ENCODE measurements around the gene CTRB1. TPM values are rescaled to one million over a fixed set of nuclear protein-coding genes. Genes with fewer than 3 reads are reported as not detected.
"Not testable (repeated sequence)": the region's sequence is repeated elsewhere in the genome, so short reads cannot be mapped to it uniquely, and the experiment has no call there.

CTRB1 gene
- total RNA-seq, 2 donors from 2014 or later, result 14,932 to 20,352 TPM

DNA sequence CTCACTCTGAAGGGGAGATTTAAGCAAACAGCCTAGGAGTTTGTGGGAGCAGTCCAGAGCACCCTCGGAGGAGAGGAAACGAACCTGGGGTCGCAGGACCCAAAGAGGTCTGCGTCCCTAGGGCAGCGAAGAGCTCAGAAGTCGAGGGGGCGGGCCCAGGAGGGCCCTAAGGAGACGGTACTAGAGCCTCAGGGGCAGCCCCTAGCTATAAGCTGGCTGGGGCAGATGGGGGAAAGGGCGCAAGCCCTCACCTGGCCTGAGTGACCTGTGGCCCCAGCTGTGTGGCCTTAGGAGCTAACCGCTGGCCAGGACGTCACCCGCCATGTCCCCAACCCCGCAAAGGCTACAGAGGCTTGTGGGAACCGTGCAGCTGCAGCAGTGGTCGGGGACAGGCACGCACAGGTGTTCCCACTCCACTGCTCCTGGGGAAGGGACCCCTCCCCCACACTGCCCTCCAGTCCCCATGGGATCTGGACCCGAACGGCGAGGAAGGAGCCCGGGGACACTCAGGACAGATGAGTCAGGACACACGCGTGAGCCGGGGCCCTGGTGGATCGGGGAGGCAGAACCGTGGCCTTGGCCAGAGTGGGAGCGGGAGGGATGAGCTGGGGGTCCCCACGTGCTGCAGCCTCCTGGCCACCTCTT lies 9.8 kb upstream of the CTRB1 start:
- Histone ChIP-seq H3K4me3 (no peak overlapping the region), H3K27ac (peak overlapping the region in 3 of 4 donors; percentile 98 to 100 (median 99)), H3K27me3 (no peaks in the 10 kb centered on the region), H3K4me1 (peaks cover 50% of the 10 kb centered on the region), H3K9me3 (no peaks in the 10 kb centered on the region), H3K36me3 (replicated peaks in 1 of 2; ENCODE audit: insufficient read depth in 1 of 2, low read depth in 2 of 2) (no peaks in the 10 kb centered on the region)
- 74 to 79% methylated on average over 24 to 25 of the region's 27 CpGs for WGBS, 2 donors
- intact Hi-C loops (cut with DNase I), result no loop called here
- DNase-seq, result peak in 3 of 4 donors; percentile 54 to 70 (median 68)
- no peak for ATAC-seq
- TF ChIP-seq POLR2A (IDR thresholded peaks at IDR 0.05) (no peak), CTCF (IDR thresholded peaks at IDR 0.05) (no peak)

DNA sequence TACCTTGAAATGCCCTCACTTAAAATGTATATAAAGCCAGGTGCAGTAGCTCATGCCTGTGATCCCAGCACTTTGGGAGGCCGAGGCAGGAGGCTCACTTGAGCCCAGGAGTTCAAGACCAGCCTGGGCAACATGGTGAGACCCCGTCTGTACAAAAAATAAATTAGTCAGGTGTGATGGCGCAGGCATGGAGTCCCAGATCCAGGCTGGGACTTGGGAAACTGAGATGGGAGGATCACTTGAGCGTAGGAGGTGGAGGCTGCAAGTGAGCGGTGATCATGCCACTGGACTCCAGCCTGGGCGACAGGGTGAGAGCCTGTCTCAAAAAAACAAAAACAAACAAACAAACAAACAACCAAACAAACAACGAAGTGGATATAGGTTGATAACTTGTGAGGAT lies 9.3 kb upstream of the CTRB1 start:
- H3K4me3 ChIP-seq; intact Hi-C loops (cut with DNase I); H3K36me3 ChIP-seq (replicated peaks in 1 of 2; ENCODE audit: insufficient read depth in 1 of 2, low read depth in 2 of 2); H3K27me3 ChIP-seq; H3K9me3 ChIP-seq; ATAC-seq; DNase-seq: not testable (repeated sequence)
- Histone ChIP-seq H3K27ac (peak overlapping the region in 3 of 4 donors; percentile 50 to 100 (median 98)), H3K4me1 (peaks cover 45% of the 10 kb centered on the region)
- WGBS, 2 donors, result 87 to 91% methylated on average over 7 of the region's 7 CpGs

DNA sequence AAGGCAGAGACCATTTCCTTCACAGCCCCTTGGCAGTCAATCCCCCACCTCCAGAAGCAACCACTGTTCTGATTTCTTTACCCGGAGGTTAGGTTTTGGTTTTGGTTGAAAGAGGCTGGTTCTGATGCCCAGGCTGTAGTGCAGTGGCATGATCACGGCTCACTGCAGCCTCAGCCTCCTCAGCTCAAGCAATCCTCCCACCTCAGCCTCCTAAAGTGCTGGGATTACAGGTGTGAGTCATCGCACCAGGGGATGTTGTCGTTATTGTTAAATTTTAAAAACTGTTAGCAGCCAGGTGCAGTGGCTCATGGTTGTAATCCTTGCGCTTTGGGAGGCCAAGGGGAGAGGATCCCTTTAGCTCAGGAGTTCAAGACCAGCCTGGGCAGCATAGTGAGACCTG lies 8.8 kb upstream of the CTRB1 start:
- Histone ChIP-seq H3K4me1 (peaks cover 45% of the 10 kb centered on the region), H3K27ac (peak overlapping the region in 3 of 4 donors; percentile 50 to 98 (median 58)), H3K4me3 (no peak overlapping the region), H3K36me3 (replicated peaks in 1 of 2; ENCODE audit: insufficient read depth in 1 of 2, low read depth in 2 of 2) (no peaks in the 10 kb centered on the region), H3K27me3 (no peaks in the 10 kb centered on the region), H3K9me3 (no peaks in the 10 kb centered on the region)
- ATAC-seq (no peak), DNase-seq (no peak)
- intact Hi-C loops (cut with DNase I), result no loop called here
- no peak for TF ChIP-seq CTCF (IDR thresholded peaks at IDR 0.05)
- no peak for TF ChIP-seq POLR2A (IDR thresholded peaks at IDR 0.05)
- WGBS, 2 donors, result 82 to 89% methylated on average over 4 to 5 of the region's 5 CpGs

- 75 to 88% methylated on average over 10 of the region's 10 CpGs for WGBS, 2 donors
Measured at GRCh38 chr16:75211286-75211685, 7.5 kb upstream of the CTRB1 start.

DNA sequence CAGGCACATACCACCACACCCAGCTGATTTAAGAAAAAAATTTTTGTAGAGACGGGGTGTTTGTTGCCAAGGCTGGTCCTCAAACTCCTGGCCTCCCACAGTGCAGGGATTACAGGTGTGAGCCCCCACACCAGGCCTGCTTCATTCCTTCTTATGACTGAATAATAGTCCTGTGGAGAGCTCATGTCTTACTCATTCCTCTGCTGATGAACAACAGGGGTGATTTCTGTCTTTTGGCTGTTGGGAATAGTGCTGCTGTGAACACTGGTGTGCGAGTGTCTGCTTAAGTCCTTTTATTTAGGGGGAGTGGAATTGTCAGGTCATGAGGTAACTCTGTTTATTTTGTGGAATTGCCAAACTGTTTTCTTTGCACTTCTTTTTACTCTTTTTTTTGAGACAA lies 2.7 kb upstream of the CTRB1 start:
- intact Hi-C loops (cut with DNase I), result no loop called here
- peak; percentile 63 to 74 (median 68) for DNase-seq
- TF ChIP-seq CTCF (IDR thresholded peaks at IDR 0.05) (no peak), POLR2A (IDR thresholded peaks at IDR 0.05) (peak; percentile 66 to 98 (median 95))
- Histone ChIP-seq H3K27ac (peak overlapping the region; percentile 90 to 100 (median 96)), H3K27me3 (no peaks in the 10 kb centered on the region), H3K4me3 (no peak overlapping the region), H3K4me1 (peaks cover 45% of the 10 kb centered on the region), H3K9me3 (no peaks in the 10 kb centered on the region), H3K36me3 (replicated peaks in 1 of 2; ENCODE audit: insufficient read depth in 1 of 2, low read depth in 2 of 2) (no peaks in the 10 kb centered on the region)
- WGBS, 2 donors, result 33 to 45% methylated on average over 2 of the region's 2 CpGs
- peak; percentile 48 for ATAC-seq

More at GRCh38 chr16:75211286-75211685, 7.5 kb upstream of the CTRB1 start:
- H3K27me3 ChIP-seq; DNase-seq; intact Hi-C loops (cut with DNase I); ATAC-seq; H3K36me3 ChIP-seq (replicated peaks in 1 of 2; ENCODE audit: insufficient read depth in 1 of 2, low read depth in 2 of 2); H3K9me3 ChIP-seq; H3K4me3 ChIP-seq: not testable (repeated sequence)
- peaks cover 54% of the 10 kb centered on the region for H3K4me1 ChIP-seq
- H3K27ac ChIP-seq, result peak overlapping the region in 3 of 4 donors; percentile 42 to 58 (median 47)

DNA sequence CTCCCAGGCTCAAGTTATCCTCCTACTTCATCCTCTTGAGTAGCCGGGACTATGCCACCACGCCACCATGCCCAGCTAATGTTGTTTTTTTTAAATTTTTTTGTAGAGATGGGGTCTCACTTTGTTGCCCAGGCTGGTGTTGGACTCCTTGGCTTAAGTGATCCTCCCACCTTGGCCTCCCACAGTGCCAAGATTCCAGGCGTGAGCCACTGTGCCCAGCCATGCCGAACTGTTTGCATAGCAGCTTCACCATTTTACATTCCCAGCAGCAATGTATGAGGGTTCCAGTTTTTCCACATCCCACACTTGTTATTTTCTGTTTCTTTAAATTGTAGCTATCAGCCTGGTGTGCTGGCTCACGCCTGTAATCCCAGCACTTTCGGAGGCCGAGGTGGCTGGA lies 2.2 kb upstream of the CTRB1 start:
- intact Hi-C loops (cut with DNase I), result no loop called here
- H3K27ac ChIP-seq, result peak overlapping the region; percentile 90 to 100 (median 96)
- ATAC-seq (no peak), DNase-seq (peak in 1 of 4 donors; percentile 50)
- no peaks in the 10 kb centered on the region for H3K9me3 ChIP-seq
- H3K36me3 ChIP-seq (replicated peaks in 1 of 2; ENCODE audit: insufficient read depth in 1 of 2, low read depth in 2 of 2), result no peaks in the 10 kb centered on the region
- peaks cover 42% of the 10 kb centered on the region for H3K4me1 ChIP-seq
- H3K27me3 ChIP-seq, result no peaks in the 10 kb centered on the region
- TF ChIP-seq CTCF (IDR thresholded peaks at IDR 0.05), result no peak
- no peak for TF ChIP-seq POLR2A (IDR thresholded peaks at IDR 0.05)
- no peak overlapping the region for H3K4me3 ChIP-seq
- 56 to 69% methylated on average over 7 of the region's 7 CpGs for WGBS, 2 donors
